OCI-LY3 (cell line): ENCODE measurements around the gene PCDH19.

ENCODE experiments used
- H2AFZ ChIP-seq: fragments of 200-600, 300-600 bp; shearing (Covaris generic); 2 replicates; pipeline ENCODE4 v1.6.0; 2014; ENCODE audit warnings: antibody characterized with exemption, low read depth, low read length
- H3K27ac ChIP-seq: fragments of 200-600, 300-600 bp; sonication (generic); 2 replicates; pipeline ENCODE4 v1.5.1; 2014; ENCODE audit warnings: mild to moderate bottlenecking, low read length, moderate library complexity, mixed read lengths
- H3K27me3 ChIP-seq: fragments of 200-600, 300-600 bp; sonication (generic); 2 replicates; pipeline ENCODE4 v1.6.1; 2014; ENCODE audit warnings: low read depth, low read length, mixed read lengths
- H3K36me3 ChIP-seq: fragments of 200-600, 300-600 bp; sonication (generic); replicated peaks from 2 replicates; pipeline ENCODE3; 2014; ENCODE audit warnings: low read depth, low read length, mixed read lengths
- H3K4me1 ChIP-seq: fragments of 300-600, 200-600 bp; sonication (generic); 2 replicates; pipeline ENCODE4 v1.6.1; 2014; ENCODE audit warnings: low read length, mixed read lengths
- H3K4me2 ChIP-seq: fragments of 200-600, 300-600 bp; sonication (generic); 2 replicates; pipeline ENCODE4 v1.6.1; 2014; ENCODE audit warnings: low read length, mixed read lengths
- H3K4me3 ChIP-seq: fragments of 300-600, 200-600 bp; sonication (generic); 2 replicates; pipeline ENCODE4 v1.5.1; 2014; ENCODE audit warnings: antibody characterized with exemption, mild to moderate bottlenecking, low read length, moderate library complexity
- H3K79me2 ChIP-seq: fragments of 300-600, 200-600 bp; shearing (Covaris generic); 2 replicates; pipeline ENCODE4 v1.6.1; 2014; ENCODE audit warnings: mild to moderate bottlenecking, low read length, mixed read lengths
- H3K9ac ChIP-seq: fragments of 300-600, 200-600 bp; shearing (Covaris generic); 2 replicates; pipeline ENCODE4 v1.6.0; 2014; ENCODE audit warnings: mild to moderate bottlenecking, low read length, moderate library complexity
- H3K9me3 ChIP-seq: fragments of 200-600, 300-600 bp; shearing (Covaris generic); 2 replicates; pipeline ENCODE4 v1.6.1; 2014; ENCODE audit warnings: low read length, mixed read lengths; ENCODE audit not compliant: insufficient read depth
- H4K20me1 ChIP-seq: fragments of 200-600, 300-600 bp; sonication (generic); 2 replicates; pipeline ENCODE4 v1.6.1; 2016; ENCODE audit warnings: low read length, mixed read lengths; ENCODE audit not compliant: insufficient read depth
- EZH2phosphoT487 ChIP-seq: fragments of 200-600 bp; shearing (Covaris generic); IDR thresholded peaks from 2 replicates; pipeline ENCODE4 v1.6.1; 2018; ENCODE audit warnings: antibody characterized with exemption, mixed run types, low read depth
- TF ChIP-seq, protein P1 (sequence below): fragments of 200-600, 300-600 bp; sonication (generic); IDR thresholded peaks from 2 replicates; pipeline ENCODE4 v1.5.1; 2014; ENCODE audit warnings: antibody characterized with exemption, low read length, low read depth

Gene PCDH19

DNA sequence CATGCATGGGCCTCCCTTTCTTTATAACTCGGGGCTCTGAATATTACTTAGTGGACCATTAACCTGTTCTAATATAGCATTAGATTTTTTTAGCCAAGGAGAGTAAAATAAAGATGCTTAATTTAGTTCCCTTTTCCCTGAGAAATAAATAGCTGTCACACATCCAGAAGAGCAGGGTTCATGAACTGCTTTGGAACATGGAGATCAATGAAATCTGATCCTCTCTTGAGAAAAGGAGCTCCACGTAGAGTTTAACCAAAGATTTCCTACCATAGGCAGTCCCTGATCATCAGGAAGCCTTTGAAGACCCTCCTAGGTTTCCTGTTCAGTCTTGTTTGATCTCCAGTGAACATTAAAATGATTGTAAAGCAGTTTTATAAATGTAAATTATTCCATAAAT is 8.5 kb upstream of the PCDH19 start:
- no peaks in the 10 kb centered on the region for H3K9me3 ChIP-seq
- H3K4me1 ChIP-seq: no peaks in the 10 kb centered on the region
- no peaks in the 10 kb centered on the region for H4K20me1 ChIP-seq
- no peak overlapping the region for H3K4me2 ChIP-seq
- TF ChIP-seq, protein P1, sequence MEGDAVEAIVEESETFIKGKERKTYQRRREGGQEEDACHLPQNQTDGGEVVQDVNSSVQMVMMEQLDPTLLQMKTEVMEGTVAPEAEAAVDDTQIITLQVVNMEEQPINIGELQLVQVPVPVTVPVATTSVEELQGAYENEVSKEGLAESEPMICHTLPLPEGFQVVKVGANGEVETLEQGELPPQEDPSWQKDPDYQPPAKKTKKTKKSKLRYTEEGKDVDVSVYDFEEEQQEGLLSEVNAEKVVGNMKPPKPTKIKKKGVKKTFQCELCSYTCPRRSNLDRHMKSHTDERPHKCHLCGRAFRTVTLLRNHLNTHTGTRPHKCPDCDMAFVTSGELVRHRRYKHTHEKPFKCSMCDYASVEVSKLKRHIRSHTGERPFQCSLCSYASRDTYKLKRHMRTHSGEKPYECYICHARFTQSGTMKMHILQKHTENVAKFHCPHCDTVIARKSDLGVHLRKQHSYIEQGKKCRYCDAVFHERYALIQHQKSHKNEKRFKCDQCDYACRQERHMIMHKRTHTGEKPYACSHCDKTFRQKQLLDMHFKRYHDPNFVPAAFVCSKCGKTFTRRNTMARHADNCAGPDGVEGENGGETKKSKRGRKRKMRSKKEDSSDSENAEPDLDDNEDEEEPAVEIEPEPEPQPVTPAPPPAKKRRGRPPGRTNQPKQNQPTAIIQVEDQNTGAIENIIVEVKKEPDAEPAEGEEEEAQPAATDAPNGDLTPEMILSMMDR: no peak
- TF ChIP-seq EZH2phosphoT487: no peak
- no peak overlapping the region for H2AFZ ChIP-seq
- H3K27me3 ChIP-seq: no peaks in the 10 kb centered on the region
- H3K9ac ChIP-seq: no peak overlapping the region
- H3K36me3 ChIP-seq: no peaks in the 10 kb centered on the region
- H3K27ac ChIP-seq: no peak overlapping the region
- H3K4me3 ChIP-seq: no peak overlapping the region
- H3K79me2 ChIP-seq: no peaks in the 10 kb centered on the region

DNA sequence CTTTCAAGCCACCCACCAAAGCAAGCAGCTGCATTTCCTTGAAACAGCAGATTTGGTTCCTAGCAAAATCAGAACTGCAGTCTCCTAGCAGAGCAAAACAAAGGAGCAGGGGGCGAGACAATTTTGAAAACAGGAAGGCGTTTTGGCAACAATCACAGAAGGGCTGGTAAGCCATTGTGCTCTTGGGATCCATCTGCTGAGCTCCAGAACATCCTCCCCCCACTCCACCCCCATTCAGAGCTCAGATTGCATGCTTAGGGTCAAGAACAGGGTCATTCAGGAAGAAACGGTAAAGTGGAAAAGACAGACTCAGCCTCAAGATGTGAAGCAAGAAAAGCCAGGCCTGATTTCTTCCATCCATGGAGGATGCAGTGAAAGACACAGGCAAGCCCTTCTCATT is 7.6 kb upstream of the PCDH19 start:
- H3K9ac ChIP-seq: no peak overlapping the region
- H3K4me2 ChIP-seq: no peak overlapping the region
- H3K27me3 ChIP-seq: no peaks in the 10 kb centered on the region
- no peaks in the 10 kb centered on the region for H3K79me2 ChIP-seq
- no peak overlapping the region for H2AFZ ChIP-seq
- no peaks in the 10 kb centered on the region for H3K9me3 ChIP-seq
- no peak for TF ChIP-seq EZH2phosphoT487
- TF ChIP-seq, protein P1: no peak
- no peaks in the 10 kb centered on the region for H4K20me1 ChIP-seq
- H3K27ac ChIP-seq: no peak overlapping the region
- H3K4me3 ChIP-seq: no peak overlapping the region
- no peaks in the 10 kb centered on the region for H3K36me3 ChIP-seq
- H3K4me1 ChIP-seq: peaks cover 4% of the 10 kb centered on the region; the same call in 1 of the 2 replicates

DNA sequence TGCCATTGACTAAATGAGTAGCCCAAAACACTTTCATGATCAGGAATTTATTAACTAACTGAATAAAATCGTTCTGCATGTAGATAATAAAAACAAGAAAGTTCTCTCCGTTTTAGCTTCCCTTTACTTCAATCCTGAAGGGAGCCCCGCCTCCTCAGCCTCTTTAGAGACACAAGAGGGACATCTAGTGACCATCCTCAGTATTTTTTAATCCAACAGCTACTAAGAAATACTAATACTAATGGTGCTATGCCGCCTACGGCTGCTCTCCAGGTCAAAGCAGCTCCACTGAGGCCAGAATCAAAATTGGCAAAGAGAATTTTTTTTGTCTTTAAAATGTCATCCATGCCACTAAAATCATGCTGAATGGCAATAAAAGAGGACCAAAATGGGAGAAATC is 3.2 kb upstream of the PCDH19 start:
- no peak overlapping the region for H3K27ac ChIP-seq
- H3K4me3 ChIP-seq: peak overlapping the region; percentile 73
- H3K36me3 ChIP-seq: no peaks in the 10 kb centered on the region
- 0 out of 2 replicates have a peak overlapping the region, but pooled peaks have one; percentile 19 for H3K9ac ChIP-seq
- 0 out of 2 replicates have a peak overlapping the region, but pooled peaks have one; percentile 25 for H2AFZ ChIP-seq
- H3K4me2 ChIP-seq: peak overlapping the region; percentile 76
- H4K20me1 ChIP-seq: no peaks in the 10 kb centered on the region
- no peaks in the 10 kb centered on the region for H3K27me3 ChIP-seq
- no peaks in the 10 kb centered on the region for H3K9me3 ChIP-seq
- peaks cover 4% of the 10 kb centered on the region; the same call in 1 of the 2 replicates for H3K4me1 ChIP-seq
- H3K79me2 ChIP-seq: no peaks in the 10 kb centered on the region
- no peak for TF ChIP-seq EZH2phosphoT487
- TF ChIP-seq, protein P1: peak; percentile 69

DNA sequence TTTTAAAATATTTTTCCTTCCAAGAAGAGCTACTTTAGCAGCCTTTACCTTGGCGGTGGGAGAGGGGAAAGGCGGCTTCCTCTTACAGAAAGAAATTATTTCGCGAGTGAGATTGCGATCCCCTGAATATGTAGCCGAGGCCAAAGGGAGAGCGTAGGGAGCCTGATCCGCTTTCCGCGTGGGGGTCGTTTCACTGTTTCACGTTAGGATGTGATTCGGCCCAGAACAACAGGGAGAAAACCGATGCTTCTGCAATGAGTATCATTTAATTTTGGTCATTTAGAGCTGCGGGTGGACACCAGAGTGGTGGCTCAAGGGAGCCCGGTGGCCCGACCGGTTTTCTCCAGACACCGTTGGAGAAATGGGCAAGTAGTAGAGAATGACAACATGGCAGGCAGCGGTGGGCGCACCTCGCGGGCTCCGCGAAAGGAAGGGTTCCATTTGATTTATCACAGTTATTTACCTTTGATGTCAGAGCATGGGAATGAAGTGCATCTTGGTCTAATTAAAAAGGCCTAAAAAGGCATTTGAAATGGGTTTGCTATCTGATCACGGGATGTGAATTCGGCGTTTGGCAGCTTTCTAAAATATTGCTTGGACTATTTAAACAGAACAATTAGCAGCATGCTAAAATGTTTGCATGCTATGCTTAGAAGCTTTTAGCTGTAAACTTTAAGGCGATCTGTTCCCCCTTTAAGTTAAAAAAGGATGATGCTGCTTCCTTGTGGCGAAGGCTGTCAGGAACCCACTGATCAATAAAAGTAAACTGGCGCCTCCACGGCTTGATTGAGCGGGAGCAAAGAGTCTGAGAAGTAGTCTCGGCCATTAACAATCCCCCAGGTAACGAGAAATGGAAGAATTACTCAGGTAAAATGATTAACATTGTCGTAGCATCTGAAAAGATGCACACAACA is 2.0 kb upstream of the PCDH19 start:
- no peak overlapping the region for H2AFZ ChIP-seq
- H4K20me1 ChIP-seq: no peaks in the 10 kb centered on the region
- no peak overlapping the region for H3K9ac ChIP-seq
- H3K4me2 ChIP-seq: no peak overlapping the region
- H3K9me3 ChIP-seq: no peaks in the 10 kb centered on the region
- no peak overlapping the region for H3K4me3 ChIP-seq
- H3K27ac ChIP-seq: no peak overlapping the region
- TF ChIP-seq EZH2phosphoT487: no peak
- TF ChIP-seq, protein P1: 0 out of 2 replicates have a peak, but pooled peaks have one; percentile 4
- H3K36me3 ChIP-seq: no peaks in the 10 kb centered on the region
- no peaks in the 10 kb centered on the region for H3K79me2 ChIP-seq
- H3K4me1 ChIP-seq: peaks cover 4% of the 10 kb centered on the region; the same call in 1 of the 2 replicates
- H3K27me3 ChIP-seq: no peaks in the 10 kb centered on the region
